CD14-positive monocyte (primary cell): Measurements from ENCODE around the gene FLRT1. TPM values are rescaled to one million over a fixed set of nuclear protein-coding genes. Genes with fewer than 3 reads are reported as not detected.

Experiments used
- DNase-seq, 3 donors: peaks; one replicate each; pipeline ENCODE4 v3.0.0-alpha.2; 2011 to 2022
- H2AFZ ChIP-seq: 2 replicates; pipeline ENCODE4 v1.6.0; 2012; ENCODE audit warnings: mild to moderate bottlenecking, low read depth, low read length, inconsistent platforms; ENCODE audit not compliant: insufficient read depth, poor library complexity, severe bottlenecking
- H3K27ac ChIP-seq, 2 donors: 1 replicate in 1 of 2; 2 replicates in 1 of 2; pipeline ENCODE4 v1.5.1; 2012 to 2013; ENCODE audit warnings: low read length in 2 of 2, control low read depth in 1 of 2, inconsistent platforms in 1 of 2, low read depth in 1 of 2, mild to moderate bottlenecking in 1 of 2
- H3K27me3 ChIP-seq, 2 donors: one replicate each; pipeline versions ENCODE4 v1.6.0 to v1.6.1; 2011 to 2013; ENCODE audit warnings: low read length in 2 of 2; ENCODE audit not compliant: control insufficient read depth in 2 of 2, insufficient read depth in 2 of 2
- H3K36me3 ChIP-seq, 2 donors: replicated peaks in 1 of 2; 1 replicate in 1 of 2; 2 replicates in 1 of 2; pipeline versions ENCODE4 v1.5.1 to v1.6.1; 2012 to 2013; ENCODE audit warnings: low read length in 2 of 2, control low read depth in 1 of 2, inconsistent platforms in 1 of 2, mild to moderate bottlenecking in 1 of 2; ENCODE audit not compliant: insufficient read depth in 2 of 2, control insufficient read depth in 1 of 2
- H3K4me1 ChIP-seq, 2 donors: 1 replicate in 1 of 2; 2 replicates in 1 of 2; pipeline versions ENCODE4 v1.5.1 to v1.6.1; 2012 to 2013; ENCODE audit warnings: low read length in 2 of 2, control low read depth in 1 of 2, inconsistent platforms in 1 of 2, mild to moderate bottlenecking in 1 of 2, moderate library complexity in 1 of 2; ENCODE audit not compliant: insufficient read depth in 2 of 2, control insufficient read depth in 1 of 2
- H3K4me2 ChIP-seq: replicated peaks from 2 replicates; pipeline ENCODE3; 2012; ENCODE audit warnings: low read length, moderate library complexity, mild to moderate bottlenecking; ENCODE audit not compliant: poor library complexity, severe bottlenecking; ENCODE audit errors: extremely low read depth
- H3K4me3 ChIP-seq, 3 experiments: fragments of 200-600 bp in 1 of 3; sonication (generic) in 1 of 3; replicated peaks in 1 of 3; 1 replicate in 2 of 3; 2 replicates in 1 of 3; pipeline ENCODE4 v1.5.1; 2011 to 2013; ENCODE audit warnings: low read length in 3 of 3, mild to moderate bottlenecking in 3 of 3, control low read depth in 2 of 3, low read depth in 2 of 3, inconsistent platforms in 1 of 3, moderate library complexity in 1 of 3
- H3K79me2 ChIP-seq: 2 replicates; pipeline ENCODE4 v1.6.0; 2012; ENCODE audit warnings: mild to moderate bottlenecking, control low read depth, inconsistent platforms, low read length, moderate library complexity; ENCODE audit not compliant: insufficient read depth
- H3K9ac ChIP-seq: 2 replicates; pipeline ENCODE4 v1.6.0; 2017; ENCODE audit warnings: low read length, mild to moderate bottlenecking; ENCODE audit not compliant: insufficient read depth, poor library complexity, severe bottlenecking
- H3K9me3 ChIP-seq, 2 donors: replicated peaks in 1 of 2; 1 replicate in 1 of 2; 2 replicates in 1 of 2; pipeline versions ENCODE4 v1.5.1 to v1.6.1; 2012 to 2013; ENCODE audit warnings: low read length in 2 of 2, control low read depth in 1 of 2; ENCODE audit not compliant: control insufficient read depth in 1 of 2, insufficient read depth in 1 of 2
- H4K20me1 ChIP-seq: 2 replicates; pipeline ENCODE4 v1.6.0; 2012; ENCODE audit warnings: mild to moderate bottlenecking, low read length, control low read depth, moderate library complexity; ENCODE audit not compliant: insufficient read depth
- H3K27ac Mint-ChIP-seq, 7 donors: one replicate each; pipeline ENCODE4 v1.8.0; 2020; ENCODE audit warnings: mild to moderate bottlenecking in 7 of 7, mixed read lengths in 7 of 7, moderate library complexity in 6 of 7, inconsistent platforms in 2 of 7
- H3K27me3 Mint-ChIP-seq, 3 donors: one replicate each; pipeline ENCODE4 v1.8.0; 2021 to 2022; ENCODE audit warnings: low read depth in 3 of 3, mild to moderate bottlenecking in 3 of 3, mixed read lengths in 3 of 3, moderate library complexity in 3 of 3, inconsistent platforms in 1 of 3
- H3K36me3 Mint-ChIP-seq, 2 donors: one replicate each; pipeline ENCODE4 v1.8.0; 2020; ENCODE audit warnings: mixed read lengths in 2 of 2, inconsistent platforms in 1 of 2, mild to moderate bottlenecking in 1 of 2
- H3K4me1 Mint-ChIP-seq: one replicate; pipeline ENCODE4 v1.8.0; 2020; ENCODE audit warnings: mild to moderate bottlenecking, mixed read lengths
- H3K4me3 Mint-ChIP-seq, 2 donors: one replicate each; pipeline ENCODE4 v1.8.0; 2020; ENCODE audit warnings: mild to moderate bottlenecking in 2 of 2, mixed read lengths in 2 of 2, moderate library complexity in 1 of 2
- H3K9me3 Mint-ChIP-seq, 7 donors: one replicate each; pipeline ENCODE4 v1.8.0; 2020 to 2022; ENCODE audit warnings: mixed read lengths in 7 of 7, mild to moderate bottlenecking in 6 of 7, moderate library complexity in 6 of 7, inconsistent platforms in 2 of 7
- CTCF ChIP-seq: fragments of 200-600 bp; IDR thresholded peaks from one replicate; pipeline ENCODE4 v1.8.0; 2022; ENCODE audit warnings: antibody characterized with exemption, mild to moderate bottlenecking
- WGBS: methylation state at CpG from one replicate; pipeline ENCODE4 v1.1.5; 2013; ENCODE audit warnings: missing lambda C conversion rate; ENCODE audit not compliant: insufficient coverage; 5-methylcytosine and 5-hydroxymethylcytosine counted together
- intact Hi-C, 2 donors: fragments of 100-400 bp; cut with micrococcal nuclease; formaldehyde crosslinking; loops; one replicate each; pipeline versions ENCODE4 v1.15.0 to v1.15.1; 2023
- polyA plus RNA-seq, 3 donors: library from polyadenylated mRNA; depleted of rRNA in 1 of 3; unstranded in 2 of 3; stranded (reverse) in 1 of 3; fragments of 300-500 nt in 2 of 3; fragments of >200 nt in 1 of 3; fragmentation: Illumina TruSeq in 2 of 3; gene quantifications; 1 replicate in 2 of 3; 2 replicates in 1 of 3; pipeline ENCODE4 v1.2.3, GENCODE V29; 2012 to 2021

The FLRT1 gene
- polyA plus RNA-seq, 3 donors = not detected

- Histone ChIP-seq H3K9ac (no peak overlapping the region), H2AFZ (no peak overlapping the region), H3K9me3 (no peaks in the 10 kb centered on the region), H3K4me1 (no peaks in the 10 kb centered on the region), H3K27me3 (no peaks in the 10 kb centered on the region), H3K4me3 (no peak overlapping the region), H3K4me2 (no peak overlapping the region), H4K20me1 (no peaks in the 10 kb centered on the region), H3K36me3 (no peaks in the 10 kb centered on the region), H3K79me2 (no peaks in the 10 kb centered on the region), H3K27ac (no peak overlapping the region)
- WGBS = 100% methylated on average over 1 of the region's 10 CpGs
- no peak for TF ChIP-seq CTCF
- no peak overlapping the region for H3K27ac Mint-ChIP-seq
- H3K27me3 Mint-ChIP-seq = peaks cover 2 to 4% (median 3%) of the 10 kb centered on the region in 3 donors
- H3K9me3 Mint-ChIP-seq = no peaks in the 10 kb centered on the region
- DNase-seq = no peak
- no peak overlapping the region for H3K4me3 Mint-ChIP-seq
- no peaks in the 10 kb centered on the region for H3K36me3 Mint-ChIP-seq
- H3K4me1 Mint-ChIP-seq = no peaks in the 10 kb centered on the region
- intact Hi-C loops = no loop called here
These were observed 44.7 kb downstream of the FLRT1 start for GRCh38 chr11:64080390-64080789.

GRCh38 chr11:64081745-64082442 lies 46.2 kb downstream of the FLRT1 start:
- Histone ChIP-seq H3K79me2 (no peaks in the 10 kb centered on the region), H3K27ac (no peak overlapping the region), H3K36me3 (no peaks in the 10 kb centered on the region), H4K20me1 (no peaks in the 10 kb centered on the region), H2AFZ (no peak overlapping the region), H3K9me3 (no peaks in the 10 kb centered on the region), H3K27me3 (no peaks in the 10 kb centered on the region), H3K4me3 (no peak overlapping the region), H3K9ac (peak overlapping the region; percentile 8), H3K4me1 (no peaks in the 10 kb centered on the region), H3K4me2 (no peak overlapping the region)
- peaks cover 3 to 4% (median 4%) of the 10 kb centered on the region in 3 donors for H3K27me3 Mint-ChIP-seq
- no peaks in the 10 kb centered on the region for H3K36me3 Mint-ChIP-seq
- DNase-seq = no peak
- H3K27ac Mint-ChIP-seq = peak overlapping the region in 1 of 7 donors; percentile 78
- intact Hi-C loops = no loop called here
- H3K4me1 Mint-ChIP-seq = no peaks in the 10 kb centered on the region
- H3K9me3 Mint-ChIP-seq = no peaks in the 10 kb centered on the region
- no peak for TF ChIP-seq CTCF
- no peak overlapping the region for H3K4me3 Mint-ChIP-seq
- WGBS = 98% methylated on average over 22 of the region's 27 CpGs
